Chondrocyte (in vitro differentiated cells): ENCODE results near the gene PLEKHJ1. TPM values are rescaled to one million over a fixed set of nuclear protein-coding genes. Genes with fewer than 3 reads are reported as not detected.
A peak's percentile ranks its signal among the peaks of the same experiment; 100 is the strongest.

ENCODE experiments used
- DNase-seq: peaks from one replicate; pipeline ENCODE4 v3.0.0; 2021; ENCODE audit warnings: mixed read lengths, low spot score
- H3K27ac Mint-ChIP-seq: one replicate; pipeline ENCODE4 v1.8.0; 2021; ENCODE audit warnings: mild to moderate bottlenecking, moderate library complexity, mixed read lengths; ENCODE audit not compliant: unreplicated experiment
- H3K27me3 Mint-ChIP-seq: 2 replicates; pipeline ENCODE4 v1.8.0; 2021; ENCODE audit warnings: low read depth, mixed read lengths
- H3K36me3 Mint-ChIP-seq: 2 replicates; pipeline ENCODE4 v1.8.0; 2021; ENCODE audit warnings: low read depth, mixed read lengths
- H3K4me1 Mint-ChIP-seq: 2 replicates; pipeline ENCODE4 v1.8.0; 2021; ENCODE audit warnings: low read depth, mild to moderate bottlenecking, mixed read lengths
- H3K4me3 Mint-ChIP-seq: one replicate; pipeline ENCODE4 v1.8.0; 2021; ENCODE audit warnings: mild to moderate bottlenecking, moderate library complexity, mixed read lengths; ENCODE audit not compliant: unreplicated experiment
- H3K9me3 Mint-ChIP-seq: 2 replicates; pipeline ENCODE4 v1.8.0; 2021; ENCODE audit warnings: low read depth, mixed read lengths
- CTCF ChIP-seq: fragments of 200-600 bp; sonication (generic); IDR thresholded peaks from 2 replicates; pipeline ENCODE4 v1.5.0; 2021; ENCODE audit warnings: antibody characterized with exemption, mild to moderate bottlenecking, moderate library complexity
- total RNA-seq: library from RNA; stranded (reverse); gene quantifications from 3 replicates; pipeline ENCODE4 v1.2.1, GENCODE V29; 2021

PLEKHJ1 gene
- total RNA-seq, 1 donor from 2014 or later: 42.4 TPM

- H3K27ac Mint-ChIP-seq: no peak overlapping the region
- H3K36me3 Mint-ChIP-seq: peaks cover 6% of the 10 kb centered on the region
- H3K4me1 Mint-ChIP-seq: peaks cover 45% of the 10 kb centered on the region
- no peaks in the 10 kb centered on the region for H3K9me3 Mint-ChIP-seq
- H3K27me3 Mint-ChIP-seq: no peaks in the 10 kb centered on the region
- no peak overlapping the region for H3K4me3 Mint-ChIP-seq
- DNase-seq: no peak
- no peak for TF ChIP-seq CTCF
Observed at GRCh38 chr19:2242816-2243215, 6.7 kb upstream of the PLEKHJ1 start.

GRCh38 chr19:2242092-2242537 lies 6.0 kb upstream of the PLEKHJ1 start:
- peaks cover 51% of the 10 kb centered on the region for H3K4me1 Mint-ChIP-seq
- peaks cover 6% of the 10 kb centered on the region for H3K36me3 Mint-ChIP-seq
- H3K27ac Mint-ChIP-seq: no peak overlapping the region

GRCh38 chr19:2240881-2241760 lies 5.0 kb upstream of the PLEKHJ1 start:
- Mint-ChIP-seq H3K4me3 (peak overlapping the region; percentile 96), H3K36me3 (peaks cover 6% of the 10 kb centered on the region), H3K4me1 (peaks cover 53% of the 10 kb centered on the region), H3K27me3 (no peaks in the 10 kb centered on the region), H3K27ac (peak overlapping the region; percentile 95), H3K9me3 (no peaks in the 10 kb centered on the region)
- no peak for DNase-seq
- TF ChIP-seq CTCF: no peak

More at GRCh38 chr19:2242092-2242537, 6.0 kb upstream of the PLEKHJ1 start:
- H3K27me3 Mint-ChIP-seq: no peaks in the 10 kb centered on the region
- DNase-seq: no peak
- H3K4me3 Mint-ChIP-seq: no peak overlapping the region
- no peaks in the 10 kb centered on the region for H3K9me3 Mint-ChIP-seq
- TF ChIP-seq CTCF: no peak

- TF ChIP-seq CTCF: no peak
- Mint-ChIP-seq H3K4me1 (peaks cover 57% of the 10 kb centered on the region), H3K27ac (peak overlapping the region; percentile 95), H3K36me3 (peaks cover 1% of the 10 kb centered on the region), H3K27me3 (no peaks in the 10 kb centered on the region), H3K9me3 (no peaks in the 10 kb centered on the region), H3K4me3 (peak overlapping the region; percentile 96)
- no peak for DNase-seq
Observed at GRCh38 chr19:2239771-2240770, 3.9 kb upstream of the PLEKHJ1 start.

GRCh38 chr19:2239173-2239572 lies 3.0 kb upstream of the PLEKHJ1 start:
- no peak for TF ChIP-seq CTCF
- Mint-ChIP-seq H3K27me3 (no peaks in the 10 kb centered on the region), H3K36me3 (peaks cover 1% of the 10 kb centered on the region), H3K4me1 (peaks cover 65% of the 10 kb centered on the region), H3K9me3 (no peaks in the 10 kb centered on the region), H3K27ac (peak overlapping the region; percentile 95), H3K4me3 (peak overlapping the region; percentile 96)
- no peak for DNase-seq
